Activated B cell treated with CpG ODN at 0.5 μM for 24 hours (primary cell): ENCODE data around the gene EXOSC2. TPM values are rescaled to one million over a fixed set of nuclear protein-coding genes. Genes with fewer than 3 reads are reported as not detected.

Experiments used
- total RNA-seq: library from RNA; stranded (reverse); gene quantifications from 2 replicates; pipeline ENCODE4 v1.2.3, GENCODE V29; 2022

Gene EXOSC2
- total RNA-seq, 1 donor from 2014 or later, result 54.8 TPM

Other genes with a start within 250 kb of the EXOSC2 start
- 1.6 and 2.6 TPM in 2 replicates for gene ASS1, start 248.8 kb upstream of the EXOSC2 start, total RNA-seq
- gene FUBP3, start 114.2 kb upstream of the EXOSC2 start, total RNA-seq, result 38.6 and 44.7 TPM in 2 replicates
- not detected in 2 replicates for gene PRDM12, start 29.2 kb upstream of the EXOSC2 start, total RNA-seq
- gene ABL1, start 141.5 kb downstream of the EXOSC2 start, total RNA-seq, result 32.8 and 41.6 TPM in 2 replicates
- not detected in 2 replicates for gene QRFP, start 203.0 kb downstream of the EXOSC2 start, total RNA-seq
- gene FIBCD1, start 245.5 kb downstream of the EXOSC2 start, total RNA-seq, result not detected in 2 replicates